ENCODE results near the gene TBC1D9. TPM values are rescaled to one million over a fixed set of nuclear protein-coding genes. Genes with fewer than 3 reads are reported as not detected.
"Not testable (repeated sequence)": the region's sequence is repeated elsewhere in the genome, so short reads cannot be mapped to it uniquely, and the experiment has no call there.

Gene TBC1D9
- 10 to 100 TPM; 54.8 to 71.0 (median 67.1) TPM for polyA plus RNA-seq (ENCODE audit: insufficient read length in 4 of 4)

DNA sequence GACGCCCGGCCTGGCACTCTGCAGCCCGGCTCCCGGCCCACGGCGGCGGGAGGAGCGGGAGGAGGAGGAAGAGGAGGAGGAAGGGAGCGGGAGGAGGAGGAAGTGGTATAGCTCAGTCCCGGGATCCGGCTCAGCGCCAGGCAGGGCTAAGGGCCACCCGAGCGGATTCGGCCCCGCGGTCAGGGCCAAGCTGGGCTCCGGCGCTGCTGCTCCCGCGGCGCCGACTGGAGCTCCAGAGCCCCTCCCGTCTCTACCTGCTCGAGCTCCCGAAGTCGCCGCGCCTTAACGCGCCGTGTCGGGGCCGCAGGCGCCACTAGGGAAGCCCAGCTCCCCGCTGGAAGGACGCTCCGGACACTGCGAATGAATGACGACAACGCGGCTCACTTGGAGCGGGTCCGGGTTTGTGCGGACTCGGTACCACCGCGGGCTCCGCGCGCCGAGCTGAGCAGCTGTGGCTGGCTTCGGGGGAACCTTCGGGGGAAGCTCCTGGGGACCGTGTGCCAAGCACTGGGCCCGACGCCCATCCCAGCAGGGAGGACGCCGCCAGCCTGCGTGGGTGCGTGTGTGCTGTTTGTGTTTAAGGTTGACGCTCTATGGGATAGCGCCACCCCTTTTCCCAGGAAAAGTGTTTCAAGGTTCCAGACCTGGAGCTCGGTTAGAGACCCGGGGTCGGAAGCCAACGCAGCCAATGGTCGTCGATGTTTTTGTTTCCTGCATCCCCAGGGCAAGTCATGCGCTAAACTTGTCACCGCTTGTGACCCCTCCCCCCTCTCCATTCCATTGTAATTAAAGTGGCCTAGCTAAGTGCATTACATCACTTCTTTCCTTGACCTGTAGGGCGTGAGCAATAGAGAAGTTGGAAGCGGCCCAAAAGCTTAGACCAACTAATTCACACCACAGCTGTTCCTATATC, at the start of gene TBC1D9:
Gene TBC1D9 (minus strand): TSS at position 67 of the 913 bp plus-strand sequence. CDS start 340 bp downstream, outside the sequence.
- DNase-seq (ENCODE audit: low read depth in 4 of 4, low spot score in 3 of 4): peak; percentile 82 to 87 (median 85)

GRCh38 chr4:140805293-140805692, 49.1 kb upstream of the TBC1D9 start:
- DNase-seq (ENCODE audit: low read depth in 4 of 4, low spot score in 3 of 4): no peak

DNA sequence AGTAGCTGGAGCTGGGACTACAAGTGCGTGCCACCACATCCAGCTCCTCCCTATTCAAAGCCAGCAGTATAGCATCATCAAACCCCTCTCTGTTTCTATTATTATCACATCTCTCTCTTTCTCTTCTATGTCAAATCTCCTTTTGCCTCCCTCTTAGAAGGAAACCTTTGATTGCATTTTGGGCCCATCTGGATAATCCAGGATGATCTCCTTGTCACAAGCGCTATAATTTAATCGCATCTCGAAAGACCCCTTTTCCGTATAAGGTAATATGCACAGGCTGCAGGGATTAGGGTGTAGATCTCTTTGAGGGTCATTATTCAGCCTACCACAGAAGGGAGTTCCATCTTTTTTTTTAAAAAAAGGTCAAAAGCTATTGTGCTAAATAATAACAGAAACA, 46.4 kb upstream of the TBC1D9 start:
- DNase-seq (ENCODE audit: low read depth in 4 of 4, low spot score in 3 of 4): no peak

- no peak for DNase-seq (ENCODE audit: low read depth in 4 of 4, low spot score in 3 of 4)
Measured at GRCh38 chr4:140800666-140801065, 44.5 kb upstream of the TBC1D9 start.

GRCh38 chr4:140799686-140800225, 43.6 kb upstream of the TBC1D9 start:
- no peak for DNase-seq (ENCODE audit: low read depth in 4 of 4, low spot score in 3 of 4)

DNA sequence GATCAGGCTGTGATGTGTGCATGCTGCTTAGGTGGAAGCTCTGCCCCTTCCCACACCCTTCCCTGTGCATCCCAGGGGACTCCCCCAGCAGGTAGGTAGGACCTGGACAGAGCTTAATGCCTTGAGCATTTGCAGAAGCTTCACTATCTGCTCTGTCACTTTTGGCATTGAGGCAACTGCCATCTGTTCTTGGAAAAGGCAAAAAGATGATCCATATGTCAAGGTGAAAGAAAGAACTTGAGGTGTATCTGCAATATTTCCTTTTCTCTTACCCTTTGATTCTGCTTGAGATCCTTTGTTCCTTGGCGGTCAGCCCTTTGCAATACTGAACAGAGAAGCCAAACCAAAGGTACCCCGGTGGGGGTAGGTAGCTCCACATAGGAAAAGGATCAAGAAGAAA, 37.1 kb upstream of the TBC1D9 start:
- no peak for DNase-seq (ENCODE audit: low read depth in 4 of 4, low spot score in 3 of 4)

DNA sequence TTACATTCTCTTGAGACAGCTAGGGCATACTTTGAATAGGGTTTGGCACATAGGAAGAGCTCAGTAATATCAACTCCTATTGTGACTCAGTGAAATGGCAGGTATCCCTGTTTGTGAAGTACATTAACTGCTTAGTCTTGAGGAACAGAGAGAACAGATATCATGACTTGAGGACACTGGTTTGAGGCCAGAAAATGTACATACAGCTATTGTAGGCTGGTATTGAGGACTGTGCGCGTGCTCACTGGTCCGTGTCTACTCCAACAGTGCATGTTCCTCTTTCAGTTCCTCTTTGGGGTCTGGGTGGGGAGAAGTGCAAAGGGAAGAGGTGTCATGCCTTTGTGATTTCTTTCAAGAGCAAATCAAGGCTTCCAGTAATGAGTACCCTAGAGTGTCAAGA, 34.6 kb upstream of the TBC1D9 start:
- no peak for DNase-seq (ENCODE audit: low read depth in 4 of 4, low spot score in 3 of 4)

DNA sequence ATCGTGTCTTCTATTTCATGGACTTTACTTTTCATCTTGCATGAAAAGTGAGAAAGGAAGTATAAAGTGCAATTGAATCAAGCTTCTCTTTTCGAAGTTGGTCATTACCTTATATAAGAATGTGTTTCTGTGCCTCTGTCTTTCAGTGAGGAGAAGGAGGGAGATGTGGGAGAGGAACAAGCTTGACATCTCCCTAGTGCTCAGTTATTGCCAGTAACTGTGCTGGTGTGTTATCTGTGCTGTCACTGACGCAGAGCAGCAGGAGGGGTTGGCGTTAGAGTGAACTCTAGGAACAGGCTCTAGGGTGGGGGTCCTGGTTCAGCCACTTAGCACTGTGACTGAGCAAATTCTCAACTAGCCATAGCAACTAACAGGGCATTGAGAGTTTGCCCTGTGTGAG, 34.0 kb upstream of the TBC1D9 start:
- no peak for DNase-seq (ENCODE audit: low read depth in 4 of 4, low spot score in 3 of 4)

DNA sequence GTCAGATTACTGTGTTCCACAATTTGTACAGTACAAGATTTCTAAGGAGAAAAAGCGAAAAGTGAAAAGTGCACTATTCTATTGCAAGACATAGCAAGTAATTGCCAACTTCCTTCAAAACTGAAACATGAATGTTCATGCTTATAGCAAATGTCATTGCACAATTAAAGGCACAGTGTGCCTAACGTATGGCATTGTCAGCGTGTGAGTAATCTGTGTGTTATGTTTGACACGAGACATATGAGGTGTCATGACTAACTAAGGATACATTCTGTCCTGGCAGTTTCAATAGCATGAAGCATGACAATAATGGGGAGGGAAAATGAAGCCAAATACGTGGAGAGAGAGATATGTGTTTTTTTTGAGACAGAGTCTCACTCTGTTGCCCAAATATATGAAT, 33.6 kb upstream of the TBC1D9 start:
- DNase-seq (ENCODE audit: low read depth in 4 of 4, low spot score in 3 of 4): no peak

- DNase-seq (ENCODE audit: low read depth in 4 of 4, low spot score in 3 of 4): not testable (repeated sequence)
Measured at GRCh38 chr4:140782787-140783186, 26.6 kb upstream of the TBC1D9 start.

DNA sequence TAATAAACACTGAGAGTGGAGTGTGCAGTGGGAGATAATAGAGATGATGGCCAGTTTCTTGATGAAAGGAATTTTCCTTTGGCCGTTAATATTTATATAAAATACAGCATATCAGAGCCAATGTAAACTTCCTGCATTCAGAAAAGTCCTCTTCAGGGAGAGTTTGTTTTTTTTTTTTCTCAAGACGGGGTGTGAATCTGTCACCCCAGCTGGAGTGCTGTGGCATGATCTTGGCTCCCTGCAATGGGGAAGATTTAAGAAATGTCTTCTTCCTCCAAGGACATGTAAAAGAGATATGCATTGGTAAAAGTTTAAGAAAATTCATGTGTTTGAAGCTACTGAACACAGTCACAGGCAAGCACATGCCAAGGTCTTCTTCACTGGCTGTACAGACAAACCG, 25.4 kb upstream of the TBC1D9 start:
- no peak for DNase-seq (ENCODE audit: low read depth in 4 of 4, low spot score in 3 of 4)

- no peak for DNase-seq (ENCODE audit: low read depth in 4 of 4, low spot score in 3 of 4)
Measured at GRCh38 chr4:140777894-140778293, 21.7 kb upstream of the TBC1D9 start.

GRCh38 chr4:140777386-140777785, 21.2 kb upstream of the TBC1D9 start:
- DNase-seq (ENCODE audit: low read depth in 4 of 4, low spot score in 3 of 4): no peak

- DNase-seq (ENCODE audit: low read depth in 4 of 4, low spot score in 3 of 4): no peak
Measured at GRCh38 chr4:140776556-140776955, 20.4 kb upstream of the TBC1D9 start.

GRCh38 chr4:140774956-140775355, 18.8 kb upstream of the TBC1D9 start:
- DNase-seq (ENCODE audit: low read depth in 4 of 4, low spot score in 3 of 4): no peak

- no peak for DNase-seq (ENCODE audit: low read depth in 4 of 4, low spot score in 3 of 4)
Measured at GRCh38 chr4:140774510-140774909, 18.3 kb upstream of the TBC1D9 start.

GRCh38 chr4:140769209-140769608, 13.0 kb upstream of the TBC1D9 start:
- no peak for DNase-seq (ENCODE audit: low read depth in 4 of 4, low spot score in 3 of 4)

DNA sequence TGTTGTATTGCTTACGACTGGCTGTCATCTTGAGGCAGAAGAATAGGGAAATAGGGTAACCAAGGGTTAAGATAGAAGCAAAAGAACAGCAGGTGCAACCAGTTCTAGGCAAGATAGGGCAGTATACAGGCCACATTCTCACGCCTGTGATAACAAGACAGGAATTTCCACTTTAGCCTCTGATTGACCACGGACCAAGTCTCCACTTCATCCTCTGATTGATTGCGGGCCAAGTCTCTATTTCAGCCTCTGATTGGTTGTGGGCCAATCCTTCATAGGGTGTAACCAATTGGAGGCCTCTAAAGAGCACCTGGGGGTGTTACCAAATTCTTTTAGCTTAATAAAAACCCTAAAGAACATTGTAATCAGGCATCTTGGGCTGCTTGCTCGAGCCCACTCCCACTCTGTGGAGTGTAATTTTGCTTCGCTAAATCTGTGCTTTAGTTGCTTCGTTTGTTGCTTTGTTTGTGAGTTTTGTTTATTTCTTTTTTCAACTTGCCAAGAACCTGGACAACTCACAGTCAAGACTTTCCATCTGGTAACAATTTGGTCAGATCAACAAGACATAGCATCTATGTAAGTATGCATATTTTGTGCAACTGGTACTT, 8.7 kb upstream of the TBC1D9 start:
- no peak for DNase-seq (ENCODE audit: low read depth in 4 of 4, low spot score in 3 of 4)

DNA sequence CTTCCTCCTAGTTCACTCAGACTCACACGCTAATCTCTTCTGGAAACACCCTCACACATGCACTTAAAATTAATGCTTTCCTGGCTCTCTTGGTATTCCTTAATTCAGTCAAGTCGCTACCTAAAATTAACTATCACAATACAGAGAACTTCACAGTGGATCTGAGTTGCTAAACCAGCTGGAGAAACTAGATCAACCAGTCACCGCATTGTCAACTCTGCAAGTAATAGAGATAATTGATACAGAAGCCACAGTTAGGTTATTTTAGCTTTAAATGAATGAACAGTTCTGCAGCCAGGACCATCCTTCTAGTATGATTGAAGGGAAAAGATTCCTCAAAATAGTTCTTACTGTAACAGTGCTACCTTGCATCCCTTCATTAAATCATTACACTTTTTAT, 6.0 kb upstream of the TBC1D9 start:
- DNase-seq (ENCODE audit: low read depth in 4 of 4, low spot score in 3 of 4): no peak

DNA sequence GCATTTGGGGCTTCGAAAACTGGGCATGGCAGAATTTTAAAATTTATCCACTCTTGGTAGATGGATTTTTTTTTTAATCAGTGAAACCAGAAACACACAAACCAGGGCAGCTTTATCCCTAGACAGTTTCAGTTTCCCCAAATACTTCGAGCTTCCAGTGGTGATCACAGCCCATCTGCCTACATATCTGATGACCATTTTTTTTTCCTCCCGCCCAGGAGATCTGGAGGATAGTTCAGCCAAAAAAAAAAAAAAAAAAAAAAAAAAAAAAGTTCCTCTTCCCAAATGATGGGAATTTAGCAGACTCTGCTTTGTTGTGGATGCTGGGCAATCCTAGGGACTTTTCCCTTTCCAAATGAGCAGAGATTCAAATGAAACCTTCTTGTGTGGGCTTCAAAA, 1.0 kb upstream of the TBC1D9 start:
- DNase-seq (ENCODE audit: low read depth in 4 of 4, low spot score in 3 of 4): no peak

DNA sequence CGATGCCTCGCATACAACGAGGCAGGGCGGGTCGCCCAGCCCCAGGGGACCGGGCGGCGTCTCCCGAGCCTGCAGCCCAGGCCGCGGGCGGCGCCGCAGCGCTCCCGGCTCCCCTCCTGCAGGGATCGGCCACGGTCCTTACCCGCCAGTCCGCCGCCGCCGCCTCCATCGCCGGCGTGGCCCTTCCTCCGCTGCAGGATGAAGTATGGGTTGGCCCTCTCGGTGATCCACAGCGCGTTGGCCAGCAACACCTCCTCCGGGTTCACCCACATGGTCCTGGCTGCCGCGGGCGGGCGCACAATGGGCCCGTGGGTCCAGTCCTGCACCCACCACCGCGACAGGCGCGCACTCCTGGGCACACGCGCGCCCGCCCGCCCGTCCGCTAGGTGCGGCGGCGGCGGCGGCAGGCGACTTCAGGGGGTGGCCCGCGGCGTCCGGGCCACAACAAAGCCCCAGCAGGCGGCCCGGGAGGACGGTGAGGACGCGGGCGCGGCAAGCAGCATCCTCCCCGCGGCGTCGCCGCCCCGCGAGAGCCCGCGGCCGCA, 339 bp downstream of the TBC1D9 start:
- peak in 3 of 4 donors; percentile 24 to 40 (median 28) for DNase-seq (ENCODE audit: low read depth in 4 of 4, low spot score in 3 of 4)

Measured in right renal pelvis (tissue), 4 donors.